GM10266 (cell line): ENCODE results near the gene RPL37.

ENCODE experiments used
- DNase-seq: peaks from one replicate; pipeline ENCODE4 v3.0.0; 2012; ENCODE audit errors: extremely low spot score
- CTCF ChIP-seq: IDR thresholded peaks from 2 replicates; pipeline ENCODE4 v1.5.1; 2012; ENCODE audit warnings: mild to moderate bottlenecking, low read depth; ENCODE audit not compliant: control insufficient read depth, insufficient read depth; ENCODE audit errors: missing control alignments

The RPL37 gene

GRCh38 chr5:40844565-40844964 lies 9.5 kb upstream of the RPL37 start:
- DNase-seq = no peak
- TF ChIP-seq CTCF = no peak

GRCh38 chr5:40842351-40842750 lies 7.3 kb upstream of the RPL37 start:
- no peak for TF ChIP-seq CTCF
- DNase-seq = no peak

DNA sequence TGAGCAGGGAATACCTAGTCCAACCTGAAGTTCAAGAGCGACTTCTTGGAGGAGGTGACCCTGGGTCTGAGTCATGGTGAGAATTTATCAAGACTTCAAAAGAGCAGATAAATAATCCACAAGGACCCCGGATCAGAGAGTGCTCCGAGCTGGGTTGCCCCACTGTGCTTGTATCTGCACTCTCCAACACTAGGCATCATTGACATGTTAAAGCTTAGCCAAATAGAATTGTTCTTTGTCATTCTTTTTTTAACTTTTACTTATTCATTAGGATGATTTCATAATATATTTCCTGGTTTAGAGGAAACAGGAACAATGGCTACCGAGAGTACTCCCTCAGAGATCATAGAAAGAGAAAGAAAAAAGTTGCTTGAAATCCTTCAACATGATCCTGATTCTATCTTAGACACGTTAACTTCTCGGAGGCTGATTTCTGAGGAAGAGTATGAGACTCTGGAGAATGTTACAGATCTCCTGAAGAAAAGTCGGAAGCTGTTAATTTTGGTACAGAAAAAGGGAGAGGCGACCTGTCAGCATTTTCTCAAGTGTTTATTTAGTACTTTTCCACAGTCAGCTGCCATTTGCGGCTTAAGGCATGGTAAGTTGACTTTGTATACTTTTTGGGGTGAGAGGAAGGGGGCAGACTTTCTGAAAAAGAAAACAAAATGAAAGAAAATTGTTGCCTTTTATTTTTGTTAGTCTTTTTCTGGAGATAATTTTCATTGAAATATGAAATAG lies 6.2 kb upstream of the RPL37 start, which contains the start of gene CARD6:
Gene CARD6, plus strand, starts transcription at position 300 of the 738 bp plus-strand sequence. Its CDS starts 16 bp downstream, at position 316.
- TF ChIP-seq CTCF = no peak
- no peak for DNase-seq

GRCh38 chr5:40838086-40838485 lies 3.1 kb upstream of the RPL37 start:
- no peak for DNase-seq
- no peak for TF ChIP-seq CTCF

GRCh38 chr5:40834391-40834848 lies 602 bp downstream of the RPL37 start:
- no peak for DNase-seq
- TF ChIP-seq CTCF = no peak

GRCh38 chr5:40833712-40834229 lies 1.3 kb downstream of the RPL37 start:
- TF ChIP-seq CTCF = no peak
- DNase-seq = no peak

GRCh38 chr5:40832345-40832744 lies 2.7 kb downstream of the RPL37 start:
- TF ChIP-seq CTCF = no peak
- no peak for DNase-seq
